GM12878 (cell line): ENCODE data around the gene THAP4. TPM values are rescaled to one million over a fixed set of nuclear protein-coding genes. Genes with fewer than 3 reads are reported as not detected.

Experiments used
- ATAC-seq: fragments of 200-7000 bp; cut with Tn5 transposase; 3 replicates; pipeline ENCODE4 v1.9.1; 2020; ENCODE audit warnings: mild to moderate bottlenecking, moderate library complexity
- BruUV-seq: library from RNA; stranded (reverse); fragments of 400-500 nt; replicated peaks from 2 replicates; lab custom pipeline; 2021; lab: Mats Ljungman, UMichigan
- CTCF ChIA-PET: fragments of 300-600 bp; sonication (Branson Sonifier 250); formaldehyde crosslinking; extraction: SDS; loops from one replicate; lab custom pipeline; 2021; ENCODE audit warnings: inconsistent platforms; lab: Yijun Ruan, JAX
- POLR2A ChIA-PET: fragments of 350-600 bp; formaldehyde crosslinking; extraction: SDS; loops from one replicate; lab custom pipeline; 2021; ENCODE audit warnings: inconsistent platforms; lab: Charles Lee
- RAD21 ChIA-PET: fragments of 300-600 bp; sonication (Branson Sonifier 250); formaldehyde crosslinking; loops from one replicate; lab custom pipeline; 2023; ENCODE audit warnings: antibody characterized with exemption; ENCODE audit not compliant: unreplicated experiment; lab: Charles Lee
- SMC1A ChIA-PET: fragments of 300-600 bp; sonication (Branson Sonifier 250); formaldehyde crosslinking; loops from one replicate; lab custom pipeline; 2023; ENCODE audit not compliant: unreplicated experiment, uncharacterized antibody; lab: Charles Lee
- DNase-seq: peaks from one replicate; pipeline ENCODE4 v3.0.0-alpha.2; 2011; ENCODE audit warnings: low read depth, low spot score
- FAIRE-seq: peaks from 3 replicates; lab custom pipeline; 2011; peaks lifted over from hg19 to GRCh38; lab: Jason Lieb, UNC
- H2AFZ ChIP-seq: 2 replicates; pipeline ENCODE4 v1.6.0; 2011; ENCODE audit warnings: low read depth, low read length, control low read depth; ENCODE audit not compliant: control insufficient read depth
- H3K27ac ChIP-seq: 2 replicates; pipeline ENCODE4 v1.5.1; 2011; ENCODE audit warnings: control low read depth; ENCODE audit not compliant: control insufficient read depth, insufficient read depth
- H3K27me3 ChIP-seq, 2 experiments: replicated peaks in 1 of 2; 2 replicates each; pipeline versions ENCODE4 v1.6.0 to v1.6.1; 2011; ENCODE audit warnings: low read length in 1 of 2; ENCODE audit not compliant: control insufficient read depth in 2 of 2, insufficient read depth in 2 of 2
- H3K36me3 ChIP-seq, 2 experiments: 2 replicates each; pipeline ENCODE4 v1.5.1; 2011; ENCODE audit warnings: low read length in 1 of 2; ENCODE audit not compliant: control insufficient read depth in 2 of 2, insufficient read depth in 2 of 2
- H3K4me1 ChIP-seq: 2 replicates; pipeline ENCODE4 v1.6.1; 2011; ENCODE audit warnings: mild to moderate bottlenecking, low read length, moderate library complexity, mixed read lengths; ENCODE audit not compliant: control insufficient read depth, insufficient read depth
- H3K4me2 ChIP-seq: 2 replicates; pipeline ENCODE4 v1.6.0; 2011; ENCODE audit warnings: control low read depth; ENCODE audit not compliant: control insufficient read depth, insufficient read depth
- H3K4me3 ChIP-seq: fragments of 200-600 bp; sonication (generic); 2 replicates; pipeline ENCODE4 v1.5.1; 2016
- H3K79me2 ChIP-seq: 2 replicates; pipeline ENCODE4 v1.6.0; 2011; ENCODE audit warnings: low read length; ENCODE audit not compliant: control insufficient read depth, insufficient read depth
- H3K9ac ChIP-seq: 2 replicates; pipeline ENCODE4 v1.8.0; 2011; ENCODE audit warnings: low read length, control low read depth, mixed read lengths; ENCODE audit not compliant: control insufficient read depth, insufficient read depth
- H3K9me3 ChIP-seq: replicated peaks from 3 replicates; pipeline ENCODE4 v1.5.1; 2011; ENCODE audit warnings: mild to moderate bottlenecking, low read length; ENCODE audit not compliant: control insufficient read depth, insufficient read depth
- H4K20me1 ChIP-seq: 2 replicates; pipeline ENCODE4 v1.6.0; 2011; ENCODE audit not compliant: control insufficient read depth, insufficient read depth
- BHLHE40 ChIP-seq, 2 experiments: fragments of 450-650 bp in 1 of 2; IDR thresholded peaks; 2 replicates each; pipeline ENCODE4 v1.6.1; 2011 to 2017; ENCODE audit warnings: low read depth in 2 of 2, borderline replicate concordance in 1 of 2, improper control_type of control experiment in 1 of 2, low read length in 1 of 2, mild to moderate bottlenecking in 1 of 2
- EGR1 ChIP-seq, 2 experiments: IDR thresholded peaks; 1 replicate in 1 of 2; 2 replicates in 1 of 2; pipeline ENCODE4 v1.6.1; 2011 to 2012; ENCODE audit warnings: low read depth in 2 of 2, low read length in 2 of 2, borderline replicate concordance in 1 of 2, mild to moderate bottlenecking in 1 of 2, moderate library complexity in 1 of 2
- ESRRA ChIP-seq: IDR thresholded peaks from 2 replicates; pipeline ENCODE4 v1.6.1; 2012; ENCODE audit warnings: mild to moderate bottlenecking, low read length, improper control_type of control experiment
- KLF5 ChIP-seq: fragments of 450-650 bp; IDR thresholded peaks from 2 replicates; pipeline ENCODE4 v1.6.1; 2014; ENCODE audit warnings: mild to moderate bottlenecking; ENCODE audit not compliant: partially characterized antibody
- NR2C1 ChIP-seq: fragments of 450-650 bp; IDR thresholded peaks from 2 replicates; pipeline ENCODE4 v1.6.1; 2017; ENCODE audit warnings: antibody characterized with exemption, mild to moderate bottlenecking, moderate library complexity
- SUZ12 ChIP-seq: fragments of 200-600 bp; sonication (generic); IDR thresholded peaks from one replicate; pipeline ENCODE4 v1.6.1; 2018; ENCODE audit warnings: antibody characterized with exemption, mild to moderate bottlenecking; ENCODE audit not compliant: unreplicated experiment
- WGBS: methylation state at CpG from one replicate; pipeline ENCODE4 v1.1.6; 2016; ENCODE audit warnings: low lambda C conversion rate; ENCODE audit not compliant: insufficient replicate concordance, insufficient coverage; ENCODE audit errors: missing lambda C conversion rate; 5-methylcytosine and 5-hydroxymethylcytosine counted together
- in situ Hi-C: fragments of 300-500 bp; cut with MboI; formaldehyde crosslinking; loops from 9 replicates; pipeline ENCODE4 v1.14.3; 2018; ENCODE audit warnings: mixed read lengths
- intact Hi-C: fragments of 100-400 bp; cut with micrococcal nuclease; formaldehyde crosslinking; loops from one replicate; pipeline ENCODE4 v1.14.2; 2022; ENCODE audit not compliant: unreplicated experiment
- polyA plus RNA-seq, 11 experiments: library from polyadenylated mRNA; depleted of rRNA in 4 of 11; unstranded in 6 of 11; stranded (reverse) in 5 of 11; fragments of >200 nt; fragmentation: Nextera tagmentation in 4 of 11; fragmentation: Illumina TruSeq in 1 of 11; extraction: Ambion mirVana in 4 of 11; extraction: Trizol in 1 of 11; gene quantifications; 1 replicate in 1 of 11; 2 replicates in 10 of 11; pipeline versions ENCODE4 v1.2.1 to v1.2.3, GENCODE V29; 2011 to 2016; ENCODE audit warnings: inconsistent platforms in 2 of 11, missing spikeins in 2 of 11, low read depth in 1 of 11
- total RNA-seq, 4 experiments: library from RNA; depleted of rRNA in 3 of 4; stranded (reverse); fragments of >200 nt in 3 of 4; fragmentation: Illumina TruSeq in 1 of 4; extraction: Trizol in 1 of 4; gene quantifications; 2 replicates each; pipeline versions ENCODE4 v1.2.1 to v1.2.3, GENCODE V29; 2013 to 2021

The THAP4 gene
- total and polyA plus RNA-seq, 10 of the 15 experiments (the other 5 are each of a cell fraction or from before 2014, with no cell fraction given) = 12.9 to 67.7 (median 44.5) TPM

GRCh38 chr2:241545523-241546473 is 91.2 kb downstream of the THAP4 start:
- H3K9ac ChIP-seq = no peak overlapping the region
- RAD21 ChIA-PET = no interaction called here
- no TSS peak for BruUV-seq
- CTCF ChIA-PET = no interaction called here
- TF ChIP-seq ESRRA (no peak), NR2C1 (no peak), EGR1 (IDR thresholded peaks at IDR 0.05; ENCODE audit: borderline replicate concordance in 1 of 2, low read depth in 2 of 2, low read length in 2 of 2) (no peak), BHLHE40 (IDR thresholded peaks at IDR 0.05; ENCODE audit: borderline replicate concordance in 1 of 2, low read depth in 2 of 2, low read length in 1 of 2) (no peak), KLF5 (no peak), SUZ12 (no peak)
- TF ChIP-seq, all 136 proteins: peak for 0
- H3K27ac ChIP-seq = no peak overlapping the region
- in situ Hi-C loops = no loop called here
- POLR2A ChIA-PET = no interaction called here
- no peaks in the 10 kb centered on the region; a peak in 2 of 4 replicates for H3K27me3 ChIP-seq
- no peak overlapping the region for H3K4me2 ChIP-seq
- H4K20me1 ChIP-seq = no peaks in the 10 kb centered on the region
- no peak overlapping the region for H2AFZ ChIP-seq
- SMC1A ChIA-PET = interaction anchor here (0.9 kb wide), 1 partner anchor 27 kb away, joined by 4 read pairs; no protein-coding TSS in a partner anchor
- no peaks in the 10 kb centered on the region for H3K79me2 ChIP-seq
- no peaks in the 10 kb centered on the region for H3K4me1 ChIP-seq
- DNase-seq (no peak), FAIRE-seq (no peak), ATAC-seq (no peak)
- H3K36me3 ChIP-seq = no peaks in the 10 kb centered on the region
- H3K9me3 ChIP-seq = no peaks in the 10 kb centered on the region; the same call in 2 of the 3 replicates
- no peak overlapping the region for H3K4me3 ChIP-seq
- WGBS = 65% methylated on average over 12 of the region's 12 CpGs
- intact Hi-C loops = no loop called here
